Measurements from ENCODE around the gene GLIS1. TPM values are rescaled to one million over a fixed set of nuclear protein-coding genes. Genes with fewer than 3 reads are reported as not detected.

The GLIS1 gene
- total RNA-seq, 1 experiment from 2014 or later, result 0.28 TPM

DNA sequence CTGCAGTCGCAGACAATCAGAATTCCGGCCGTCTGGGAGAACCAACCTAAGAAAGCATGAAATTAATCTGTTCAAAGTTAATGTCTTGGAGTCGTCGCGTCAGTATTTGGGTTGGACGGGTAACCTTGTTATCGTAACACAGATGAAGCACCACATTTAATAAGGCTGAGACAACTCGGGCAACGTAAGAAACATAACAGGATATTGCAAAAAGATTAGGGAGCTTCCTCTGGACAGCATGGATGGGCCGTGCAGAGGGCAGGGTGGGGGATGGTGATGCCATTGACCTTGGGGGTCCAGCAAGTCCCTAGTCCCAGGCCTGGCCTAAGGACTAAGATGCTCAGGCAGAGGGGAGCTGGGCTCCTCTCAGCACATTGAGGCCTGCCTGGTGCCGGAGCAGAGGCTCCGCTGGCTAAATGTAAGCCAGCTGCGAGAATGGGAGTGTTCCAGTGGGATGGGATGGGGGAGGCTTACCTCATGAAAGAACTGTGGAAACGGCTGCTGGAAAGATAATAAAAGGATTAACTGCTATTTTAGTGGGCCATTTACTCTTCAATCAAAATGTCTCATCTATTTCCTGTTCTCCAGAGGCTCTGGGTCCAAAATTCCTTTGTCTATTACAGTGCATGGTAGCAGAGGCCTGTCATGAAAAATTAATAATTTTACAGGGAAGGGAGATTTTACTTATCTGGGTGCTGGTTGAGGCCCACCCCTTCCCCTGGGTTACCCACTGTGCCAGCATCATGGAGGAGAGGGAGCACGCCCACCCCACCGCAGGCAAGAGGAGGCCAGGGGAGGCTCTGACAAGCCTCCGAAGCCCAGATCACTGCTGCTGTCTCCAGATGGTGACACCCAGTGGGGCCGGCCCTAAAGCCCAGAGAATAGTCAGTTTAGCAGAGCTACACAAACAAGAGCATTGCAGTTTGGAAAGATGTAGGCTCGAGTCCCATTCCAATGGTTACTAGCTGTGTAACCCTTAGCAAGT lies 148.1 kb downstream of the GLIS1 start:
- no peak overlapping the region for H2BK12ac ChIP-seq (ENCODE audit: insufficient read length, low read depth, low read length)
- no peak overlapping the region for H3K4me2 ChIP-seq (ENCODE audit: insufficient read depth, insufficient read length, low read length)
- no peaks in the 10 kb centered on the region for H3K79me2 ChIP-seq (ENCODE audit: insufficient read depth, low read length)
- no peak overlapping the region for H3K14ac ChIP-seq (ENCODE audit: insufficient read depth, low read length)
- no peak overlapping the region for H3K56ac ChIP-seq (ENCODE audit: insufficient read length, low read depth, low read length)
- H3T11ph ChIP-seq (ENCODE audit: low read length), result no peak overlapping the region
- no peaks in the 10 kb centered on the region for H3K79me1 ChIP-seq (ENCODE audit: insufficient read depth, low read depth, low read length, poor library complexity, severe bottlenecking)
- no peaks in the 10 kb centered on the region for H3K9me3 ChIP-seq (ENCODE audit: control insufficient read depth, low read depth, low read length)
- no peak overlapping the region for H3K27ac ChIP-seq (ENCODE audit: insufficient read length, low read depth, low read length)
- H2BK20ac ChIP-seq (ENCODE audit: low read depth, low read length, poor library complexity, severe bottlenecking), result no peak overlapping the region
- H4K91ac ChIP-seq (ENCODE audit: insufficient read length, low read depth, low read length), result no peak overlapping the region
- H4K8ac ChIP-seq (replicated peaks; ENCODE audit: insufficient read length, low read depth, low read length), result no peak overlapping the region
- H3K23me2 ChIP-seq (ENCODE audit: insufficient read length, low read depth, low read length, poor library complexity, severe bottlenecking), result no peaks in the 10 kb centered on the region
- WGBS (ENCODE audit: extremely low coverage, insufficient read length, low lambda C conversion rate), result no CpG with 5 or more reads among the region's 20 CpGs
- Mint-ChIP-seq H3K36me3 (ENCODE audit: insufficient read depth in 1 of 3, low read depth in 3 of 3) (no peaks in the 10 kb centered on the region), H3K27me3 (ENCODE audit: low read depth) (peaks cover 31% of the 10 kb centered on the region), H3K4me1 (peaks cover 32 to 33% of the 10 kb centered on the region in 2 experiments), H3K27ac (no peak overlapping the region), H3K9me3 (no peaks in the 10 kb centered on the region), H3K4me3 (no peak overlapping the region)
- no peak overlapping the region for H3K18ac ChIP-seq (ENCODE audit: insufficient read length, low read depth, low read length)
- TF ChIP-seq, protein P1, sequence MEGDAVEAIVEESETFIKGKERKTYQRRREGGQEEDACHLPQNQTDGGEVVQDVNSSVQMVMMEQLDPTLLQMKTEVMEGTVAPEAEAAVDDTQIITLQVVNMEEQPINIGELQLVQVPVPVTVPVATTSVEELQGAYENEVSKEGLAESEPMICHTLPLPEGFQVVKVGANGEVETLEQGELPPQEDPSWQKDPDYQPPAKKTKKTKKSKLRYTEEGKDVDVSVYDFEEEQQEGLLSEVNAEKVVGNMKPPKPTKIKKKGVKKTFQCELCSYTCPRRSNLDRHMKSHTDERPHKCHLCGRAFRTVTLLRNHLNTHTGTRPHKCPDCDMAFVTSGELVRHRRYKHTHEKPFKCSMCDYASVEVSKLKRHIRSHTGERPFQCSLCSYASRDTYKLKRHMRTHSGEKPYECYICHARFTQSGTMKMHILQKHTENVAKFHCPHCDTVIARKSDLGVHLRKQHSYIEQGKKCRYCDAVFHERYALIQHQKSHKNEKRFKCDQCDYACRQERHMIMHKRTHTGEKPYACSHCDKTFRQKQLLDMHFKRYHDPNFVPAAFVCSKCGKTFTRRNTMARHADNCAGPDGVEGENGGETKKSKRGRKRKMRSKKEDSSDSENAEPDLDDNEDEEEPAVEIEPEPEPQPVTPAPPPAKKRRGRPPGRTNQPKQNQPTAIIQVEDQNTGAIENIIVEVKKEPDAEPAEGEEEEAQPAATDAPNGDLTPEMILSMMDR (conservative IDR thresholded peaks at IDR 0.05), result no peak
- no peaks in the 10 kb centered on the region for H4K20me1 ChIP-seq (ENCODE audit: control insufficient read depth, insufficient read depth, insufficient read length)
- no peak for DNase-seq
- H3K27me3 ChIP-seq (ENCODE audit: insufficient read depth, low read length), result no peaks in the 10 kb centered on the region
- no peaks in the 10 kb centered on the region; the same call in 1 of the 2 replicates for H3K4me1 ChIP-seq (ENCODE audit: insufficient read depth, low read length)
- H3K9ac ChIP-seq (ENCODE audit: extremely low read depth, insufficient read length, low read length), result no peak overlapping the region
- no peak overlapping the region for H2AFZ ChIP-seq (ENCODE audit: low read length)
- no peak overlapping the region for H2AK5ac ChIP-seq (ENCODE audit: insufficient read length, low read length)
- no peak overlapping the region for H4K5ac ChIP-seq (ENCODE audit: insufficient read length, low read depth, low read length)
- no peak overlapping the region for H2BK120ac ChIP-seq (ENCODE audit: low read depth, low read length, poor library complexity, severe bottlenecking)
- no peak overlapping the region for H2BK15ac ChIP-seq (ENCODE audit: low read depth, low read length)
- no peak overlapping the region for H3K4ac ChIP-seq (ENCODE audit: low read depth, low read length)
- H2BK5ac ChIP-seq (ENCODE audit: insufficient read length, low read length), result no peak overlapping the region
- no peak overlapping the region for H3K23ac ChIP-seq (ENCODE audit: insufficient read length, low read depth, low read length)
